HepG2 (cell line): ENCODE measurements around the gene TRAPPC12.

Source experiments
- CEBPB ChIP-seq: IDR thresholded peaks from 2 replicates; pipeline ENCODE4 v1.6.1; 2011; ENCODE audit warnings: low read depth, low read length, improper control_type of control experiment, borderline replicate concordance
- HOXA7 ChIP-seq: sonication (generic); formaldehyde crosslinking; IDR thresholded peaks from 2 replicates; pipeline ENCODE4 v1.8.1; 2022; ENCODE audit warnings: mild to moderate bottlenecking, missing genetic modification reagents, moderate library complexity
- KDM4B ChIP-seq: sonication (generic); formaldehyde crosslinking; IDR thresholded peaks from 2 replicates; pipeline ENCODE4 v1.4.0; 2020; ENCODE audit warnings: missing genetic modification reagents
- MXI1 ChIP-seq: IDR thresholded peaks from 3 replicates; pipeline ENCODE4 v1.6.1; 2012; ENCODE audit warnings: low read depth, low read length, inconsistent platforms, borderline replicate concordance
- POLR2AphosphoS5 ChIP-seq: IDR thresholded peaks from 2 replicates; pipeline ENCODE4 v1.6.1; 2012; ENCODE audit warnings: low read depth, low read length
- SUZ12 ChIP-seq: fragments of 150-350 bp; IDR thresholded peaks from 2 replicates; pipeline ENCODE4 v1.6.1; 2014; ENCODE audit warnings: low read depth, low read length
- TCF7L2 ChIP-seq: IDR thresholded peaks from 2 replicates; pipeline ENCODE4 v1.6.1; 2011; ENCODE audit warnings: mild to moderate bottlenecking, low read depth, low read length, moderate library complexity
- ZNF350 ChIP-seq: sonication (generic); formaldehyde crosslinking; IDR thresholded peaks from 2 replicates; pipeline ENCODE4 v1.4.0; 2020; ENCODE audit warnings: mild to moderate bottlenecking, low read depth, missing genetic modification reagents, borderline replicate concordance
- ZNF441 ChIP-seq: sonication (generic); formaldehyde crosslinking; IDR thresholded peaks from 2 replicates; pipeline ENCODE4 v1.7.0; 2021; ENCODE audit warnings: missing genetic modification reagents, borderline replicate concordance
- ZNF557 ChIP-seq: sonication (generic); formaldehyde crosslinking; IDR thresholded peaks from 2 replicates; pipeline ENCODE4 v1.4.0; 2020; ENCODE audit warnings: missing genetic modification reagents
- ZNF616 ChIP-seq: sonication (generic); formaldehyde crosslinking; IDR thresholded peaks from 2 replicates; pipeline ENCODE4 v1.5.0; 2020; ENCODE audit warnings: low read depth, mild to moderate bottlenecking, missing genetic modification reagents
- ZNF780A ChIP-seq: sonication (generic); formaldehyde crosslinking; IDR thresholded peaks from 2 replicates; pipeline ENCODE4 v1.8.0; 2022; ENCODE audit warnings: mild to moderate bottlenecking, missing genetic modification reagents, moderate library complexity
- TF ChIP-seq, protein P1 (sequence below): sonication (generic); formaldehyde crosslinking; IDR thresholded peaks from 2 replicates; pipeline ENCODE4 v1.5.0; 2020; ENCODE audit warnings: mild to moderate bottlenecking, missing genetic modification reagents, moderate library complexity

DNA sequence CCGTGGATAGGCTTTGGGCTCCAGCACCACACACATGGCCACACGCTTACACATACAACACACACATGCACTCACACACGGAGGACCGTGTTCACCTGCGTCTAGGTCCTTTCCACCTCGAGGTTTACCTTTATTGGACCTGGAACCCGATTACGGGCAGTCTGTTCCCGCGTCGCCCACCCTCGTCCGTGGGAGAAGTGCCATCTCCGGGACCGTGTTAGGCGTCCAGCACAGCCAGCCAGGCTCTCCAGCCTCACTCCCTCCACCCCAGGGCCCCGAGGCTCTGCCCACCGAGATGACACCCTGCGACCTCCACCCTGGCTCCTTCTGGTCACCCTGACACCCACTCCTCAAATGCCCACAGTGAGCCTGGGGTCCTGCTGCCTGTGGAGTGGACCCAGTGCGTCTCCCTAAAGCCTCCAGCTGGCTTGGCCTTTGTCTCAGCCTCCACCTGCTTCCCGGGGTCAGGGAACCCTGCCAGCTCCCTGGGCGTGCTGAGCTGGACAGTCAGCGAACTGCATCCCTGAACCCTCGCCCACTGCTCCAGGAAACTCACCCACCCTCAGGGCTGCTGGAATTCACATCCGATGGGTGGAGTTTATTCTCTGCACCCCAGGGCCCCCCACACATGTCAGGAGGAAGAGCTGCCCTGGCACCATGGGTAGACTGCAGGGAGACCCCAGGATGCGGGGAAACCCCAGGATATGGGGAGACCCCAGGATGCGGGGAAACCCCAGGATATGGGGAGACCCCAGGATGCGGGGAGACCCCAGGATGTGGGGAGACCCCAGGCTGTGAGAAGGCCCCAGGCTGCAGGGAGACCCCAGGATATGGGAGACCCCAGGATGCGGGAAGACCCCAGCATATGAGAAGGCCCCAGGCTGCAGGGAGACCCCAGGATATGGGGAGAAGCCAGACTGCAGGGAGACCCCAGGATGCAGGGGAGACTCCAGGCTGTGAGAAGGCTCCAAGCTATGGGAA lies 106.8 kb downstream of the TRAPPC12 start:
- no peak for TF ChIP-seq ZNF557 (CRISPR knock-in tag)
- TF ChIP-seq TCF7L2, result no peak
- TF ChIP-seq MXI1, result no peak
- no peak for TF ChIP-seq ZNF780A (CRISPR knock-in tag)
- TF ChIP-seq KDM4B (CRISPR knock-in tag), result no peak
- TF ChIP-seq CEBPB, result no peak
- TF ChIP-seq ZNF350 (CRISPR knock-in tag), result no peak
- TF ChIP-seq, protein P1, sequence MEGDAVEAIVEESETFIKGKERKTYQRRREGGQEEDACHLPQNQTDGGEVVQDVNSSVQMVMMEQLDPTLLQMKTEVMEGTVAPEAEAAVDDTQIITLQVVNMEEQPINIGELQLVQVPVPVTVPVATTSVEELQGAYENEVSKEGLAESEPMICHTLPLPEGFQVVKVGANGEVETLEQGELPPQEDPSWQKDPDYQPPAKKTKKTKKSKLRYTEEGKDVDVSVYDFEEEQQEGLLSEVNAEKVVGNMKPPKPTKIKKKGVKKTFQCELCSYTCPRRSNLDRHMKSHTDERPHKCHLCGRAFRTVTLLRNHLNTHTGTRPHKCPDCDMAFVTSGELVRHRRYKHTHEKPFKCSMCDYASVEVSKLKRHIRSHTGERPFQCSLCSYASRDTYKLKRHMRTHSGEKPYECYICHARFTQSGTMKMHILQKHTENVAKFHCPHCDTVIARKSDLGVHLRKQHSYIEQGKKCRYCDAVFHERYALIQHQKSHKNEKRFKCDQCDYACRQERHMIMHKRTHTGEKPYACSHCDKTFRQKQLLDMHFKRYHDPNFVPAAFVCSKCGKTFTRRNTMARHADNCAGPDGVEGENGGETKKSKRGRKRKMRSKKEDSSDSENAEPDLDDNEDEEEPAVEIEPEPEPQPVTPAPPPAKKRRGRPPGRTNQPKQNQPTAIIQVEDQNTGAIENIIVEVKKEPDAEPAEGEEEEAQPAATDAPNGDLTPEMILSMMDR (CRISPR knock-in tag), result no peak
- no peak for TF ChIP-seq POLR2AphosphoS5
- no peak for TF ChIP-seq ZNF616 (CRISPR knock-in tag)
- TF ChIP-seq ZNF441, result no peak
- no peak for TF ChIP-seq SUZ12
- no peak for TF ChIP-seq HOXA7 (CRISPR knock-in tag)
